Mucosa of stomach (tissue), 1 donor: ENCODE measurements around the gene OR52E5.

Experiments
- H3K27me3 ChIP-seq: one replicate; pipeline ENCODE4 v1.7.0; 2013; ENCODE audit warnings: mild to moderate bottlenecking, low read length; ENCODE audit not compliant: control insufficient read depth, insufficient read depth
- H3K36me3 ChIP-seq: one replicate; pipeline ENCODE4 v1.7.0; 2013; ENCODE audit warnings: low read length; ENCODE audit not compliant: control insufficient read depth, insufficient read depth
- H3K4me1 ChIP-seq: one replicate; pipeline ENCODE4 v1.7.0; 2013; ENCODE audit warnings: mild to moderate bottlenecking, low read length; ENCODE audit not compliant: control insufficient read depth, insufficient read depth
- H3K4me3 ChIP-seq: one replicate; pipeline ENCODE4 v1.7.0; 2013; ENCODE audit warnings: low read length
- H3K9ac ChIP-seq: one replicate; pipeline ENCODE4 v1.7.0; 2013; ENCODE audit warnings: mild to moderate bottlenecking, low read length, moderate library complexity
- H3K9me3 ChIP-seq: one replicate; pipeline ENCODE4 v1.7.0; 2013; ENCODE audit warnings: mild to moderate bottlenecking, low read length, moderate library complexity; ENCODE audit not compliant: control insufficient read depth
- donor health status: Pancreatic carcinoma.

The OR52E5 gene

DNA sequence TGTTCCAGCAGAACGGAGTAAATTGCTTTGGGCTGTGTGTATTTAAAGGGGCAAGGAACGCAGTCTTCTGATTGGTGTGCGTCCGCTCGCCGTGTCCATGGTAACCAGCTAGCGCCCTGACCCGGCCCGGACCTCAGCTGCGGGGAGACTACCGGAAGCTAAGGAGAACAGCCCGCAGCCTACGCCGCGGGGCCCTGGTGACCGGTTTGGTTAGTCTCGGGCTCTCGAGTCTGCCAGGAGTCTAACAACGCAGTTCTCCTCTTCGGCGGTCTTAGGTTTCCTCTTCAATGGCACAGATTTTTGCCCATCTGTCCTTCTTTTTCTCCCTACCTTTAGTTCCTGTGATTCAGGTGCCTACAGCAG lies 45.6 kb downstream of the OR52E5 start:
- Histone ChIP-seq H3K4me3 (no peak overlapping the region), H3K9me3 (no peaks in the 10 kb centered on the region), H3K9ac (no peak overlapping the region), H3K36me3 (no peaks in the 10 kb centered on the region), H3K4me1 (no peaks in the 10 kb centered on the region), H3K27me3 (no peaks in the 10 kb centered on the region)

DNA sequence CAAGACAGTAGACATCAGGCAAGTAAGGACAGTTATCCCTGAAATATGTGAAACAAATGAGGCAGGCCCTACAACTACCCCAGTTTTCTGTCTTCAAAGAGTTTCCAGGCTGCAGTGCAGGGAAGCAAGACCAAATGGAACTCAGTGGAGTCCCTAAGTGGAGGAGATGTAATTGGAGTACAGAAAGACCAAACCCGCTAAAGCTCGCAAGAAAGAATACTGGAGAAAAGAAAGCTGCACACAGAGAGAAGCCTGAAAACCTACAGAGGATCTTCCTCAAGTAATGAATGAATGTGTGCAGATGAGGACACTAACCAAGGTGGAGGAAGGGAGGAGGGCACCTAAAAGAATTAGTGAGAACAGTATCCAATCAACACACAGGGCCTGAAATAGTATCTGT lies 47.7 kb downstream of the OR52E5 start:
- H3K9ac ChIP-seq: no peak overlapping the region
- H3K9me3 ChIP-seq: no peaks in the 10 kb centered on the region
- H3K27me3 ChIP-seq: no peaks in the 10 kb centered on the region
- H3K4me3 ChIP-seq: no peak overlapping the region
- no peaks in the 10 kb centered on the region for H3K36me3 ChIP-seq
- no peaks in the 10 kb centered on the region for H3K4me1 ChIP-seq

DNA sequence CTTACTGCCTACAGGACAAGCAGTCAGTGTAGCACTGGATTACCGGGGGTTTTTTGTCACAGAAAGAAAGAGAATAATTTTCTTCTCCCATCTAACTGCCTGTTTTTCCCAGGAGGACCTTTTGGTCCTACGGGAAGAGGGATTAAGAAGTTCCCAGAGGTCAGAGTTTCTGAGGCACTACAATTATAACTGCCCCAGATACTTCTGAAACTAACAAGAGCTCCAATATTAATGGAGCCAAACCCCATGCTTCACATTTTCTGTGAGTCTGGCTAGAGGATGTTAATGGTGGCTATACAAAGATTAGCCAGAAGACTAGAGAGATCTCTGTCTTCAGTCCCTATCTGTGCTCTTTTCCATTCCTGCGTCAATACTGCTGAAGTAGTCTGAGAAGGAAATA lies 48.9 kb downstream of the OR52E5 start, which contains the start of gene OR56A3:
Gene OR56A3, plus strand, starts transcription at position 301 of the 400 bp plus-strand sequence. CDS start 5,096 bp downstream, outside the sequence.
- H3K36me3 ChIP-seq: no peaks in the 10 kb centered on the region
- H3K27me3 ChIP-seq: no peaks in the 10 kb centered on the region
- no peaks in the 10 kb centered on the region for H3K4me1 ChIP-seq
- no peaks in the 10 kb centered on the region for H3K9me3 ChIP-seq
- H3K4me3 ChIP-seq: no peak within 1 kb of the TSS
- no peak within 1 kb of the TSS for H3K9ac ChIP-seq
